Choroid plexus epithelial cell (primary cell): ENCODE results near the gene NFXL1.

Experiments used
- DNase-seq: peaks from one replicate; pipeline ENCODE4 v3.0.0-alpha.2; 2010; ENCODE audit warnings: low read depth
- H3K4me3 ChIP-seq: 2 replicates; pipeline ENCODE4 v1.5.1; 2011; ENCODE audit warnings: low read depth, mild to moderate bottlenecking, control low read depth, low read length, moderate library complexity
- CTCF ChIP-seq: conservative IDR thresholded peaks from 2 replicates; pipeline ENCODE4 v1.5.1; 2011; ENCODE audit warnings: low read depth, mild to moderate bottlenecking, control low read depth, inconsistent platforms, low read length, moderate library complexity

NFXL1 gene

GRCh38 chr4:47848041-47848440 lies 66.3 kb downstream of the NFXL1 start:
- no peak overlapping the region for H3K4me3 ChIP-seq
- no peak for TF ChIP-seq CTCF
- no peak for DNase-seq

GRCh38 chr4:47842985-47843384 lies 71.4 kb downstream of the NFXL1 start:
- no peak for TF ChIP-seq CTCF

GRCh38 chr4:47840291-47840690 lies 74.1 kb downstream of the NFXL1 start:
- no peak for TF ChIP-seq CTCF
- H3K4me3 ChIP-seq: no peak overlapping the region
- peak; percentile 61 for DNase-seq

More at GRCh38 chr4:47842985-47843384, 71.4 kb downstream of the NFXL1 start:
- DNase-seq: no peak
- no peak overlapping the region for H3K4me3 ChIP-seq

GRCh38 chr4:47839259-47839658 lies 75.1 kb downstream of the NFXL1 start:
- no peak overlapping the region for H3K4me3 ChIP-seq
- peak; percentile 70 for TF ChIP-seq CTCF
- peak; percentile 78 for DNase-seq

GRCh38 chr4:47838445-47838844 lies 75.9 kb downstream of the NFXL1 start:
- peak; percentile 22 for TF ChIP-seq CTCF
- DNase-seq: no peak
- no peak overlapping the region for H3K4me3 ChIP-seq

- no peak for TF ChIP-seq CTCF
- DNase-seq: no peak
- peak within 1 kb of the TSS; percentile 67 for H3K4me3 ChIP-seq
Measured at GRCh38 chr4:47837908-47838294, 76.5 kb downstream of the NFXL1 start, which contains the start of gene CORIN. Gene CORIN, minus strand, starts transcription at chr4:47838067. Its CDS starts 118 bp downstream, at chr4:47837949.

GRCh38 chr4:47837094-47837907 lies 77.1 kb downstream of the NFXL1 start:
- H3K4me3 ChIP-seq: peak overlapping the region; percentile 67
- no peak for DNase-seq
- no peak for TF ChIP-seq CTCF
